Right cardiac atrium (tissue), 5 donors: ENCODE data around the gene SHISAL2B. TPM values are rescaled to one million over a fixed set of nuclear protein-coding genes. Genes with fewer than 3 reads are reported as not detected.

ENCODE experiments used
- ATAC-seq, 2 donors: fragments of 200-7000 bp; cut with Tn5 transposase; one replicate each; pipeline versions ENCODE4 v1.8.0 to v1.9.1; 2020; ENCODE audit warnings: moderate library complexity in 2 of 2, mild to moderate bottlenecking in 1 of 2
- DNase-seq, 3 donors: peaks; one replicate each; pipeline ENCODE4 v3.0.0-alpha.2; 2020
- H3K27ac ChIP-seq: one replicate; pipeline ENCODE4 v1.5.1; 2013; ENCODE audit warnings: mild to moderate bottlenecking, low read length, control low read depth, moderate library complexity
- H3K27me3 ChIP-seq: one replicate; pipeline ENCODE4 v1.6.1; 2013; ENCODE audit not compliant: control insufficient read depth, insufficient read depth
- H3K4me1 ChIP-seq: one replicate; pipeline ENCODE4 v1.6.1; 2013; ENCODE audit warnings: low read length; ENCODE audit not compliant: control insufficient read depth, insufficient read depth
- H3K4me3 ChIP-seq: one replicate; pipeline ENCODE4 v1.5.1; 2013; ENCODE audit warnings: low read length, control low read depth
- H3K9me3 ChIP-seq: one replicate; pipeline ENCODE4 v1.6.1; 2013; ENCODE audit warnings: low read length; ENCODE audit not compliant: control insufficient read depth
- WGBS: extraction: QIAGEN DNeasy Blood & Tissue Kit; methylation state at CpG from one replicate; pipeline ENCODE4 v1.1.7; 2013; 5-methylcytosine and 5-hydroxymethylcytosine counted together
- intact Hi-C, 4 donors: fragments of 100-400 bp; cut with DNase I; formaldehyde crosslinking; loops; one replicate each; pipeline versions ENCODE4 v1.11.0 to v1.14.0; 2022 to 2023
- polyA plus RNA-seq: library from polyadenylated mRNA; stranded (reverse); fragments of 200-250 nt; gene quantifications from one replicate; pipeline ENCODE4 v1.2.3, GENCODE V29; 2013
- total RNA-seq, 4 donors: library from RNA; stranded (reverse); fragmentation: NEBNext Ultra II Directional; extraction: Animal tissue kit (Norgen Biotek cat#: 25700); gene quantifications; one replicate each; pipeline ENCODE4 v1.2.1, GENCODE V29; 2021
- donor health status: healthy with polysubstance abuse.
- donor health status: DM: no; HTN: yes; CAD: no.
- donor health status: DM: no; HTN: no; CAD: no.
- donor health status: DM: no; HTN: yes; CAD: no; lungs with severe emphysema.
- donor health status: DM: yes; HTN: yes; CAD: no.

Gene SHISAL2B
- total and polyA plus RNA-seq, 5 donors, result not detected

DNA sequence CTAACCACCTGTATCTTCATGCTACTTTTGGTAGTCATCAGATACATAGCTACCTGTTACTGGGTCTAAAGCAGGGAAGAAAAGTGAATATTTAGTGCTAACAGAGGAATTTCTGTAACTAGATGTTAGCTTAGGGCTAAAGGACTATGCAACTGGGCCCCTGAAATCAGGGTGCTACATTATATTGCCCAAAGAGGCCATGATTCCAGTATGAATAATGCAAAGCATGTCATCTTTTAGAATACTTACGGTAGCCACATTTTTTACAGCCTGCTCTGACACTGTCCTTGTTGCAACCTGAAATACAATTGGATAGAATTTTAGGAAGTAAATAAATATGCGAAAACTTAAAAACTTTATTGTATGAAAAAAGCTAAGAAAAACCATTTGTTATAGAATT, 63.8 kb downstream of the SHISAL2B start:
- intact Hi-C loops, result no loop called here

GRCh38 chr5:64758901-64759300, 68.6 kb downstream of the SHISAL2B start:
- ATAC-seq, result no peak
- intact Hi-C loops, result no loop called here

More for the DNA sequence above, 63.8 kb downstream of the SHISAL2B start:
- WGBS, result 97% methylated on average over 2 of the region's 2 CpGs
- no peak overlapping the region for H3K27ac ChIP-seq
- H3K4me1 ChIP-seq, result no peaks in the 10 kb centered on the region
- no peak overlapping the region for H3K4me3 ChIP-seq
- ATAC-seq (no peak), DNase-seq (no peak)
- H3K27me3 ChIP-seq, result no peaks in the 10 kb centered on the region
- no peaks in the 10 kb centered on the region for H3K9me3 ChIP-seq

DNA sequence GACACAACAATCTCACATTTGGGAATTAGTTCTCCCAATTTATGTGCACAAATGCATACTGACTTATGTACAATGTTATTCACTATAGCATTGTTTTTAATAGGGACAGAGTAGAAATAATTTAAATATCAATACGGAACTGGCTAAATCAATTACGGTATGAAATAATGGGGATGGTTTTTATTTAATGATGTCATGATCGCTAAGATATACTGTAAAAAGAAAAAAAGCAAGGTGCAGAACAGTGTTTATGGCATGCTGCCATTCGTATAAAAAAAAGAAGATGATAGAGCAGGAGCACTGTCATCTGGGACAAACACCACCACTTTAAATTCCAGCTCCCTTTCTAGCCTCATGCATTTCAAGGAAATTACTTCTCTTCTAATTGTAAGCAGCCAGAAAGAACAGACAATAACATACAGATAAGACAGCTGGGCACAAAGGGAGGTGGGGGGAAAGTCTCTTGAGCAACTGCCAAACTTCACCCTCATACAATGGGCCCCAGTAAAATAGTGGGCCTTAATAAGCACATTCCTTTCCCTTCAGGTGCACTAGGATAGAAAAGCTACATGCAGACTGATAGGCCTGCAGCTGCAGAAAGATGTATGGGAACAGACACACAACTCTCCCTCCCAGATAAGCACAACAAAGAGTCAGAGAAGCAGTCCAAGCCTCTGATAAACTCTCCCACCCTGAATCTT, 69.8 kb downstream of the SHISAL2B start:
- ATAC-seq, result no peak
- DNase-seq, result no peak
- Histone ChIP-seq H3K4me1 (no peaks in the 10 kb centered on the region), H3K27me3 (no peaks in the 10 kb centered on the region), H3K27ac (no peak overlapping the region), H3K9me3 (no peaks in the 10 kb centered on the region), H3K4me3 (no peak overlapping the region)
- 70% methylated on average over 4 of the region's 4 CpGs for WGBS
- intact Hi-C loops, result no loop called here

More at GRCh38 chr5:64758901-64759300, 68.6 kb downstream of the SHISAL2B start:
- no peak for DNase-seq
- Histone ChIP-seq H3K4me3 (no peak overlapping the region), H3K4me1 (no peaks in the 10 kb centered on the region), H3K27ac (no peak overlapping the region), H3K9me3 (no peaks in the 10 kb centered on the region), H3K27me3 (no peaks in the 10 kb centered on the region)
- WGBS, result 62% methylated on average over 3 of the region's 3 CpGs

DNA sequence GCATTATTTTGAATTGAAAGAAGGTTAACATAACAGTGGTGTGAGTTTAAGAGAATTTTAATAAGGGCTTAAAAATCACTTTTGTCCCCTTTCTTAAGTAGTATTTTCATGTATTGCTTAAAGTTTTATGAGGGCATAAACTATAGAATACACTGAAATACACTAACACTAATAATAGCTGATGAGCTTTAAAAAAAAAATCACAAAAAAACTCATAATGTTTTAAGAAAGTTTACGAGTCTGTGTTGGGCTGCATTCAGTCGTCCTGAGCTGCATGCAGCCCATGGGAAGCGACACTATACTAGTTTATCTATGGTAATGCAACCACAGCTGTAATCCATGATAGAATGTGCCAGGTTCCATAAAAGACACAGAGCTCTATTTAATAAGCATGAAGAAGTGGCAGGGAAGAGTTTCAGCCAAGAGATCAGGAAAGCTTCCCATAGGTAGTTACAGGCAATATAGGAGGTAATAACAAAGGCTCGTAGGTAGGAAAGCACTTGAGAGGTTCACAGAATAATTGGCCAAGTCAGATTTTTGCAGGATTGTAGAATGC, 73.7 kb downstream of the SHISAL2B start:
- Histone ChIP-seq H3K9me3 (no peaks in the 10 kb centered on the region), H3K27ac (no peak overlapping the region), H3K27me3 (no peaks in the 10 kb centered on the region), H3K4me3 (no peak overlapping the region), H3K4me1 (peaks cover 4% of the 10 kb centered on the region)
- ATAC-seq (no peak), DNase-seq (no peak)
- WGBS, result 56% methylated on average over 4 of the region's 4 CpGs
- intact Hi-C loops, result no loop called here

GRCh38 chr5:64765804-64766504, 75.7 kb downstream of the SHISAL2B start:
- no peak overlapping the region for H3K27ac ChIP-seq
- no peaks in the 10 kb centered on the region for H3K27me3 ChIP-seq
- DNase-seq (no peak), ATAC-seq (no peak)
- intact Hi-C loops, result no loop called here
- H3K4me3 ChIP-seq, result no peak overlapping the region
- WGBS, result 81% methylated on average over 2 of the region's 2 CpGs
- no peaks in the 10 kb centered on the region for H3K9me3 ChIP-seq
- H3K4me1 ChIP-seq, result peaks cover 4% of the 10 kb centered on the region

DNA sequence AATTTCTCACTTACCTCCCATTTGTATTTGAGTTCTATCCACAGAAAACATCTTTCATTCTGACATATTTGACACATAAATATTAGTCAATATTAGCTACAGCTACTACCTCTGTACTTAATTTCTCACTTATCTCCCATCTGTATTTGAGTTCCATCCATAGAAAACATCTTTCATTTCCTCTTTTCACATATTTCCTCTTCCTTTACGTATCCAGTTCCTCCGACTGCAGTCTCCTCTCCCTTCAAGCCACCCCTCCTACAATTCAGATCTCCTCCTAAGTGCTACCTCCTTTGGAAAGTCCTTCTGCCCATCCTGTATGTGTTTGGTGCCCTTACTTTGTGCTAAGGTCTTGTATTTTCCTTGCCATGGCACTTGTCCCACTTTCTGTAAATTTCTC, 76.6 kb downstream of the SHISAL2B start:
- ATAC-seq, result no peak
- WGBS, result 57% methylated on average over 2 of the region's 2 CpGs
- no peak overlapping the region for H3K27ac ChIP-seq
- peak overlapping the region; percentile 100 for H3K4me3 ChIP-seq
- no peak for DNase-seq
- H3K4me1 ChIP-seq, result peaks cover 4% of the 10 kb centered on the region
- intact Hi-C loops, result no loop called here
- no peaks in the 10 kb centered on the region for H3K27me3 ChIP-seq
- no peaks in the 10 kb centered on the region for H3K9me3 ChIP-seq

Other genes starting within 250 kb of the SHISAL2B start
- gene RGS7BP, start 184.5 kb upstream of the SHISAL2B start, total RNA-seq, result 1 to 10 TPM; 1.7 to 8.9 (median 8.1) TPM
- gene RGS7BP, start 184.5 kb upstream of the SHISAL2B start, polyA plus RNA-seq, result 1.0 TPM
- gene SREK1IP1, start 78.2 kb downstream of the SHISAL2B start, total RNA-seq, result 10 to 100 TPM; 12.2 to 15.3 (median 13.3) TPM
- gene SREK1IP1, start 78.2 kb downstream of the SHISAL2B start, polyA plus RNA-seq, result 7.4 TPM
- gene CWC27, start 78.4 kb downstream of the SHISAL2B start, total RNA-seq, result 10 to 100 TPM; 19.9 to 30.2 (median 22.9) TPM
- 29.4 TPM for gene CWC27, start 78.4 kb downstream of the SHISAL2B start, polyA plus RNA-seq